SIG-M5 treated with dmso at 0.1 percent for 504 hours (cell line): ENCODE data around the gene SP7.
"Not testable (repeated sequence)": the region's sequence is repeated elsewhere in the genome, so short reads cannot be mapped to it uniquely, and the experiment has no call there.

Experiments
- DNase-seq: peaks from one replicate; lab custom pipeline; 2025; ENCODE audit not compliant: unreplicated experiment; lab: John Stamatoyannopoulos, UW

Gene SP7

DNA sequence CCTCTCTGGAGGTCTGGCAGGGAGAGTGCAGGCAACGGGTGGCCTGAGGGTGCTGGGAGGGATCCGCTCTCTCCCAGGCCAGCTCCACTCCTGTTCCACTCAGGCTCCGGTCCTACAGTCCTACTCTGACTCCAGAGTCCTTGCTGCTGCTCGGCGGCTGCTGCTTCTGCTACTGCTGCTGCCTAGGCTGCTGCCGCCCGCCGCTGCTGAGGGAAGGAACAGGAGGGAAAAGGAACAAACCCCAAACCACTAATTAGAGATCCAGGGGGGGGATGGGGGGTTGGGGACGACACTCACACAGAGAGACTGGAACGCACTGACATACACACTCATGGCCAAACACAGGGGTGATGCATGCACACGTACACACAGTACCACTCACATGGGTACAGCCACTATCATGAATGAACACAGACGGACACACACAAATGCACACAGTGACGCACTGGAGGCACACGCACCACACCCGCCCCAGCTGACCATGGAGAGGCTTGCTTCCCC, at the start of gene SP7:
Gene SP7 (minus strand): TSS at position 174 of the 501 bp plus-strand sequence. CDS start 708 bp downstream, outside the sequence.
- DNase-seq = peak; percentile 39

- DNase-seq = no peak
Measured at GRCh38 chr12:53383258-53383657, 47.1 kb upstream of the SP7 start.

DNA sequence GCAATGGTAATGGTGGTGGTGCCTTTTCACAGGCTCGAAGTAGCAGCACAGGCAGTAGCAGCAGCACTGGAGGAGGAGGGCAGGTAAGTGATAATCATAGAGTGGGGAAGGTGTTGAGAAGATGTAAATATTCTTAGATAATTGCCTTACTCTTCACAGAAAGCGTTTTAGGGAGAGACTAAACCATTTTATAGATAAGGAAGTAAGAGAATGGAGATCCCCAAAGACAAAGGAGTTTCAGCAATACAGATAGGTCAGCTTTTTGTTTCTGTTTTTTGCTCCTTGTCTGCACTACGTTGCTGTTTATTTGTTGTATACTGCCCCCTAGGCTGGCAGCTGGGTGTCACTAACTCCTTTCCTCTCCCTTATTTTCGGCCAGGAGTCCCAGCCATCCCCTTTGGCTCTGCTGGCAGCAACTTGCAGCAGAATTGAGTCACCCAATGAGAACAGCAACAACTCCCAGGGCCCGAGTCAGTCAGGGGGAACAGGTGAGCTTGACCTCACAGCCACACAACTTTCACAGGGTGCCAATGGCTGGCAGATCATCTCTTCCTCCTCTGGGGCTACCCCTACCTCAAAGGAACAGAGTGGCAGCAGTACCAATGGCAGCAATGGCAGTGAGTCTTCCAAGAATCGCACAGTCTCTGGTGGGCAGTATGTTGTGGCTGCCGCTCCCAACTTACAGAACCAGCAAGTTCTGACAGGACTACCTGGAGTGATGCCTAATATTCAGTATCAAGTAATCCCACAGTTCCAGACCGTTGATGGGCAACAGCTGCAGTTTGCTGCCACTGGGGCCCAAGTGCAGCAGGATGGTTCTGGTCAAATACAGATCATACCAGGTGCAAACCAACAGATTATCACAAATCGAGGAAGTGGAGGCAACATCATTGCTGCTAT, 45.8 kb upstream of the SP7 start:
- DNase-seq = peak; percentile 60

GRCh38 chr12:53380794-53381730, 44.9 kb upstream of the SP7 start:
- peak; percentile 77 for DNase-seq

DNA sequence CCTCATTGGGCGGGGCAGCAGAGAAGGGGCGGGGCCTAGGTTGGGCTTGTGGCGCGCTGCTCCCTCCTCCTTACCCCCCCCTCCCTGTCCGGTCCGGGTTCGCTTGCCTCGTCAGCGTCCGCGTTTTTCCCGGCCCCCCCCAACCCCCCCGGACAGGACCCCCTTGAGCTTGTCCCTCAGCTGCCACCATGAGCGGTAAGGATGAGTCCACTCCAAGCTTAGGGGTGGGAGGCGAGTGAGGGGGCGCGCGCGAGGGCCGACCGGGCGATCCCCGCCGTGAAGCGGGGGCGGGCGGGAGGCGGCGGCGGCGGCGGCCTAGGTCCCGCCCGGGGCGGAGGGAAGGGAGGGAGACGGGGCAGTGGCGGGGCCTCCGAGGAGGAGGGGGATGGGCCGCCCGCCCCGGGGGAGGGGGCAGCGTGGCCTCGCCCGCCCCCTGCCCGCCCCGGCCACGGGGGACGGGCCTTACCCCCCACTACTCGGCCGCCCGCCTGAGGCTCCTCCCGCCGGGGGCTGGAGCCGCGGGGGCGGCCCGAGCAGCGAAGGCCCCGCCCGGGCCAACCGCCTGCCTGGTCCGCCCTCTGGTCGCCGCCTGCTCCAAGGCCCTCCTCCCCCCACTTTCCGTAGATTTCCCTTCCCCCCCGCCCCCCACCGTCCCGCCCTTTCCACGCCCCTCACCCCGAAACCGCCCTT, 44.1 kb upstream of the SP7 start, which contains the start of gene SP1:
Gene SP1 (plus strand): TSS at position 73 of the 690 bp plus-strand sequence. CDS start 116 bp downstream, at position 189.
- peak; percentile 93 for DNase-seq

GRCh38 chr12:53379389-53380103, 43.4 kb upstream of the SP7 start:
- DNase-seq = peak; percentile 100

GRCh38 chr12:53378724-53379388, 42.7 kb upstream of the SP7 start:
- peak; percentile 33 for DNase-seq

- no peak for DNase-seq
Measured at GRCh38 chr12:53378222-53378621, 42.1 kb upstream of the SP7 start.

- no peak for DNase-seq
Measured at GRCh38 chr12:53376747-53377146, 40.6 kb upstream of the SP7 start.

- DNase-seq = not testable (repeated sequence)
Measured at GRCh38 chr12:53374277-53374676, 38.1 kb upstream of the SP7 start.

DNA sequence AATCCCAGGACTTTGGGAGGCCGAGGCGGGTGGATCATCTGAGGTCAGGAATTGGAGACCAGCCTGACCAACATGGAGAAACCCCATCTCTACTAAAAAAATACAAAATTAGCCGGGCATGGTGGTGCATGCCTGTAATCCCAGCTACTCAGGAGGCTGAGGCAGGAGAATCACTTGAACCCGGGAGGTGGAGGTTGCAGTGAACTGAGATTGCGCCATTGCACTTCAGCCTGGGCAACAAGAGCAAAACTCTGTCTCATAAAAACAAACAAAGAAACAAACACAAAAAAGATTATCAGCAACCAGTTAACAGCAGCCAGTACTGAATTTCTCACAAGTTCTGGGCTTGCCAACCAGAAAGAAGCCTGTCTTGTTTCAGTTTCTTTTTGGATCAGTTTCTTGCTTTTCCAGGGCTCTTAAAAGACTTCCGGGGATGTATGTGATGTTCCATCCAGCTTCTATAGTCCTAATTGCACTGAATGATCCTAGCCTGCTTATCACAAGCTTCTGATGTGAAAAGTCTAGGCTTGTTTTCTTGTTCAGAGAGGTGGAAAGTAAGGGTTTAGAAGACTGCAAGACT, 37.5 kb upstream of the SP7 start:
- DNase-seq = not testable (repeated sequence)

DNA sequence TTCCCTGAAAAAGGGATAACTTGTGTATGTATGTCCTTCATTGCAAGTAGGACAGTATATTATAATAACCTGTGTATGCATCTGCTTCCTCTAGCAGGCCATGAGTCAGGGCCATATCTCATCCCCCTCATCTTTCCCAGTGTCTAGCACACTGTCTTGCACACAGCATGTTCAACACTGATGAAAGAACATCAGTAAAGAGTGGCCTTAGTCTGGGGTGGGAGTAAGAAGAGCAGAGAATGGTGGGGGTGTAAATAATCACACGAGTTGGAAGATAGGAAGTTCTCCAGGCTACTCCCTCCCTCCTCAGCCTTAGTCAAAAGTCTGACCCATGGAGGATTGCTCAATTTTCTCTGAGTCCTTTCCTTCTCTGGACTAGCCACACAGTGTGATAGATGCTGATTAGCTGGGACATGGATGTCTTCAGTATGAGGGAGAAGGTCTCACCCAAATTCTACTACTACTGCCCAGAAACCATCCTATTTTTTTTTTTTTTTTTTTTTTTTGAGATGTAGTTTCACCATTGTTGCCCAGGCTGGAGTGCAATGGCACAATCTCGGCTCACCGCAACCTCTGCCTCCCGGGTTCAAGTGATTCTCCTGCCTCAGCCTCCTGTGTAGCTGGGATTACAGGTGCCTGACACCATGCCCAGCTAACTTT, 29.2 kb upstream of the SP7 start:
- DNase-seq = peak; percentile 31

- DNase-seq = not testable (repeated sequence)
Measured at GRCh38 chr12:53361638-53362037, 25.5 kb upstream of the SP7 start.

DNA sequence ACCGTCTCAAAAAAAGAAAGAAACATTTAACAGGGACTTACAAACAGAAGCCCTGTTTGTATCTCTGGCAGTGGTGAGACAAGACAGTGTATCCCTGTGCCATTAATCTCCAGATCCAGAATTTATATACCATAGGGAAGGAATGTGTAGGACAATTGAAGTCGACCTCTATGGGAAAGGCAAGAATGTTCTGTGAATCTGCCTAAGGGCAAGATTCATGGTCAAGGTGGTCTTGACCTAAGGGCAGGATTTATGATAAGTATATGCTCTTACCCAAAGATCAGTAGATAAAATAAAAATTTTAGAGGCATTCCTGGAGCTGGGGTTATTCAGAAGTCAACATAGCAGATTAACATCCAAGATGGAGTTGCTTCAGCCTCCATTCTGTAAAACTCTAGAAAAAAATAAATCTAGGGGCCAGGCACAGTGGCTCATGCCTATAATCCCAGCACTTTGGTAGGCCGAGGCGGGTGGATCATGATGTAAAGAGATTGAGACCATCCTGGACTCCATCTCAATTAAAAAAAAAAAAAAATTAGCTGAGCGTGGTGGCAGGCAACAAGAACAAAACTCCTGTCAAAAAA, 22.8 kb upstream of the SP7 start:
- DNase-seq = no peak

DNA sequence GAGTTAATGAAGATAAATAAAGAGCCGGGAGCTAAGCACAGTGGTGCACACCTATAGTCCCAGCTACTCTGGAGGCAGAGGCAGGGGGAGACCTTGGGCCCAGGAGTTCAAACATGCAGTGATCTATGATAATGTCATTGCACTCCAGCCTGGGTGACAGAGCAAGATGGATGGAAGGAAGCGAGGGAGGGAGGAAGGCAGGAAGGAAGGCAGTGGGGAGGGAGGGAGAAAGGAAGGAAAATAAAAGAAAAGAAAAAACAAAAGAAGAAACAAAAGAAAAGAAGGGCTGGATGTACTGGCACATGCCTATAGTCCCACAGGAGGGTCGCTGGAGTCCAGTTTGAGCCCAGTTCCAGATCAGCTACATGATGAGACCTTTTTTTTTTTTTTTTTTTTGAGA, 19.0 kb upstream of the SP7 start:
- DNase-seq = no peak

DNA sequence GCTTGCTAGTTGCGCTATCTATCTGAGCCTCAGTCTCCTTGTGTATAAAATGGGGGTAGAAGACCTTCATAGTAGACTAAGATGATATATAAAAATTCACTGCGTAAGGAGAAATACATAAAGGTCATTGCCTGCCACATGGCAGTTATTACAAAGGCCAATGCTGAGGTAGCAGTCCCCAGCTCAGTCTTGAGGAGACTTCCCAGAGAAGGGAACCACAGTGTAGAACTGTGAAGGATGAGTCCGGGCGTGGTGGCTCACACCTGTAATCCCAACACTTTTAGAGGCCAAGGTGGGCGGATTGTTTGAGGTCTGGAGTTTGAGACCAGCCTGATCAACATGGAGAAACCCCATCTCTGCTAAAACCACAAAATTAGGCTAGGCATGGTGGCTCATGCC, 17.1 kb upstream of the SP7 start:
- DNase-seq = no peak

DNA sequence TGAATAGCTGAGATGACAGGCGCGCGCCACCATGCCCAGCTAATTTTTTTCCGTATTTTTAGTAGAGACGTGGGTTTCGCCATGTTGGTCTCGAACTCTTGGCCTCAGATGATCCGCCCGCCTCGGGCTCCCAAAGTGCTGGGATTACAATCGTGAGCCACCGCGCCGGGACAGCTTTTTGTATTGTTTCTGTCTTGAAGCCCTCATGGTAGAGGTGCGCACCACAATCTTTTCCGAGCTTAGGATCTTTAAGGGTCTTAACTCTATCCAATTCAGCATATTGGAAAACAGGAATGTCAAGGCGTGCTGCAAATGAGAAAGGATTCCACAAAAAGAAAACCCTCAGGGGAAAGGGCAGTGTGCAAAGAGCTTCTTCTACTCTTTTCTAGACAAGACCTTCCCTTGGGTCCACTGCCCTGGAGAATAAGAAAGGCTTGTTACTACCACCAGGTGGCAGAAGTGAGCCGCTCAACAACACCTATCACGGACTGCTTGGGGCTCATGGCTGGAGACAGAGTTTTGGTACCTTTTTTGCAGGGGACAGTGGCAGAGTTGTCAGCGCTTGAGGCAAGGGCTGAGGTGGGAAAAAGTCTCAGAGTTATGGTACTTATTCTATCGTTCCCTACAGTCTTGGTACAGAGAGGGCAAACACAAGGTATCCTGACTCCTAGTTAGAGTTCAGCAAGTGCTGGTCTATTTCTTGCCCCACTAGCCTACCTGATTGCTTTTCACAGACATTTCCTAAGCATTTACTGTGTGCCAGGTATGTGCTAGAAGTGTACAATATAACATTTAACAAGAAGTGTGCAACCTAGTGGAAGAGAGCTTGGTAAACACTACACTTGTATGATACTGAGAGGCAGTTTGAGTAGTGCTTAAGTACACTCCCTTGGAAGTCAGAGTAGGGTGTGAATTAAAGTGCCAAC, 16.4 kb upstream of the SP7 start:
- DNase-seq = peak; percentile 75
